GM18499 (cell line): ENCODE results near the gene DHFR.
"Not testable (repeated sequence)": the region's sequence is repeated elsewhere in the genome, so short reads cannot be mapped to it uniquely, and the experiment has no call there.

Experiments
- ATAC-seq: cut with Tn5 transposase; IDR thresholded peaks from one replicate; pipeline ENCODE4 v1.9.1; 2021; ENCODE audit warnings: moderate number of reproducible peaks; ENCODE audit not compliant: insufficient read depth, unreplicated experiment

The DHFR gene

GRCh38 chr5:80600943-80601693 is 53.7 kb downstream of the DHFR start:
- ATAC-seq = no peak

- no peak for ATAC-seq
Measured at GRCh38 chr5:80597500-80597899, 57.3 kb downstream of the DHFR start.

- no peak for ATAC-seq
Measured at GRCh38 chr5:80594810-80595209, 60.0 kb downstream of the DHFR start.

GRCh38 chr5:80592761-80593160 is 62.0 kb downstream of the DHFR start:
- no peak for ATAC-seq

GRCh38 chr5:80592105-80592504 is 62.7 kb downstream of the DHFR start:
- ATAC-seq = no peak

- ATAC-seq = no peak
Measured at GRCh38 chr5:80591352-80591751, 63.4 kb downstream of the DHFR start.

- no peak for ATAC-seq
Measured at GRCh38 chr5:80590766-80591165, 64.0 kb downstream of the DHFR start.

GRCh38 chr5:80588858-80589540 is 65.8 kb downstream of the DHFR start:
- no peak for ATAC-seq

- ATAC-seq = no peak
Measured at GRCh38 chr5:80584770-80585169, 70.0 kb downstream of the DHFR start.

- ATAC-seq = not testable (repeated sequence)
Measured at GRCh38 chr5:80580291-80580690, 74.5 kb downstream of the DHFR start.

GRCh38 chr5:80579050-80579449 is 75.7 kb downstream of the DHFR start:
- ATAC-seq = no peak

- ATAC-seq = no peak
Measured at GRCh38 chr5:80577707-80578106, 77.1 kb downstream of the DHFR start.

- no peak for ATAC-seq
Measured at GRCh38 chr5:80576383-80576782, 78.4 kb downstream of the DHFR start.
